Stimulated activated CD4-positive, alpha-beta T cell treated with anti-CD3 and anti-CD28 coated beads, Interleukin-15, amount 100 ng/mL, for 48 hours (primary cell): ENCODE measurements around the gene HAPSTR1.

Experiments
- DNase-seq, 2 donors: peaks; one replicate each; pipeline ENCODE4 v3.0.0-alpha.2; 2020; ENCODE audit warnings: low read depth in 2 of 2

The HAPSTR1 gene

DNA sequence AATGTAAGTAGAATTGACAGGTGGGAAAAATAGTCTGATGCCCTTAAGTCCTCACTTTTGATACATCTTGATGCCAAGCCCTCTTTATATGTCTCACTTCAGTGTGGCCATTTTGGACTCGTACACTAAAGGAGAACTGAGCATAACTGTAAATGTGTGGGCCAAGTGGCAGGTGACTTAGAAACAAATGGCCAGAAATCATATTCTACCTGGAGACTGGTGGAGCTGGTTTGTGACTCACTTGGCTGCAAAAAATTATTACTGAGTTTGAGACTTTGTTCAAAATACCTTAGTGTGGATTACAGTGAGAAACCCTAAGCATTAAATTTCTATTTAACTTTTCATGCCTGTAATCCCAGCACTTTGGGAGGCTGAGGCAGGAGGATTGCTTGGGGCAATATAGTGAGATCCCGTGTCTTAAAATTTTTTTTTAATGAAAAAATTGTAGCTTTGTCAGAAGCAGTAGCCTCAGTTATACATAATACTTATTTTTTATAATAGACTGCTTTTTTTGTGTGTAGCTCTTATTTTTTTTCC, 5.0 kb downstream of the HAPSTR1 start:
- no peak for DNase-seq

DNA sequence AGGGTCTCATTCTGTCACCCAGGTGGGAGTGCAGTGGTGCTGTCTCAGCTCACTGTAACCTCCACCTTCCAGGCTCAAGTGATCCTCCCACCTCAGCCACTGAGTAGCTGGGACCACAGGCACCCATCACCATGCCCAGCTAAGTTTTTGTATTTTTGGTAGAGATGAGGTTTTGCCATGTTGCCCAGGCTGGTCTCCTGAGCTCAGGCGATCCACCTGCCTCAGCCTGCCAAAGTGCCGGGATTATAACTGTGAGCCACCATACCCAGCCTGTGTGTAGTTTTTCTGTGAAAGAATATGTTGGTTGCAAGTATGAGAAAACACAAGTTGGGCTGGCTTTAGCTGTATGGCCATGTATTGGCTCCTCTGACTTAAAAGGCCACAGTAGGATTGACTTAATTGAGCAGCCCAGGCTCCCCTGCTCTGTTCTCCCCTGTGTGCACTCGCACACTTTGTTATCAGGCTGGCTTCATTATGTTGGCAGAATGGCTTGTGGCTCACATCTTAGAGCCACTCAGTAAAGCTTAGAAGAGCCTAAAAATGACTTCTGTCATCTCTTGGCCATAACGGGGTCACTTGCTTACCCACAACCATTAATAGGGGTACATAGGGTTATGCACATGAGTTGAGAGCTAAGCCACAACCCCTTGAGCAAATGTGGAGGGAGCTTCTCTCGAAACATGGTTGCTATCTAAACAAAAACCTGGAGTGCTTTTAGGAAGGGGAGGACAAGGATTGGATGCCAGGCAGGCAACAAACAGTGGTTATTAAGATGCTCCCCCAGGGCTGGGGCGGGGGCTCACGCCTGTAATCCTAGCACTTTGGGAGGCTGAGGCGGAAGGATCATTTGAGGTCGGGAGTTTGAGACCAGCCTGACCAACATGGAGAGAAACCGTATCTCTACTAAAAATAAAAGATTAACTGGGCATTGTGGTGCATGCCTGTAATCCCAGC, 6.1 kb downstream of the HAPSTR1 start:
- DNase-seq = no peak

DNA sequence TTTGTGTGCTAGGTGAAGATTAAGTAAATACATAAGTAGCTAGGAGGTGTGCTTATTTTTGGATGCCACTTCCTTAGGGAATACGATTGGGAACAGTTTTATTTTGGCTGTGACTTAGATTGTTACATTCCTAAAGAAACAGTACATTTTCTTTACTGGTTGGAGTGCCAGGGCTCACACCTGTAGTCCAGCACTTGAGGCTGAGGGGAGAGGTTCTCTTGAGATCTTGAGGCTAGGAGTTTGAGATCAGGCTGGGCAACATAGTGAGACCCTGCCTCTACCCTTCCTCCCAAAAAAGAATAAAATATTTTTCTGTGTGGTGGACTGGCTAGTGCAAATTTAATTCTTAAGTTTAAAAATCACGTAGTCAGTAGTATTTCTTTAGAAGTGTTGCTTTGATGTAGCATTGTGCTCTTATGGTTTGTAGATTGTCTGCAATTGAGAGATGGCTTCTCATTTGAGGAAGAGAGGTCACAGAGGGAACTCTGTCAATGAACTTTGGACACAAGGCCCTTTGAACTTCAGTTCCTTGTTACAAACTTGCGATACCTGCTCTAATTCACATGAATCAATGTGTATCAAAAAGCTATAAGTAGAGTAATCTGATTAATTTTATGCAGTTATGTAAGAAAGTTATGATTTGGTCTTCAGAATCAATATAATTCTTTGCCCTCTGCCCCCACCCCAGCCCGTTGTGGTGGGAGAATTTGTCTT, 7.1 kb downstream of the HAPSTR1 start:
- DNase-seq = no peak

DNA sequence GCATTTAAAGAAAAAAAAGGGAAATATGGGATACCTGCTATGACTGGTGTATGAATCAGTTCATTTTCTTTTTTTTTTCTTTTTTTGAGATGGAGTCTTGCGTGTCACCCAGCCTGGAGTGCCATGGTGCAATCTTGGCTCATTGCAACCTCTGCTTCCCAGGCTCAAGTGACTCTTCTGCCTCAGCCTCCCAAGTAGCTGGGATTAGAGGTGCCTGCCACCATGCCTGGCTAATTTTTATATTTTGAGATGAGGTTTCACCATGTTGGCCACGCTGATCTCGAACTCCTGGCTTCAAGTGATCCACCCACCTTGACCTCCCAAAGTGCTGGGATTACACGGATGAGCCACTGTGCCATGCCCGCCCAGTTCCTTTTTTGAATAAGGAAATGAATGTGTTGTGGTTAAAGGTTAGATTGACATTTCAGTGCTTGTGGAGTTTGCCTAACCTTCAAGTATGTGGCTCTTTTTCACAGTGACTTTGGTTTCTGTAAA, 7.7 kb downstream of the HAPSTR1 start:
- DNase-seq = peak in 1 of 2 donors; percentile 19

DNA sequence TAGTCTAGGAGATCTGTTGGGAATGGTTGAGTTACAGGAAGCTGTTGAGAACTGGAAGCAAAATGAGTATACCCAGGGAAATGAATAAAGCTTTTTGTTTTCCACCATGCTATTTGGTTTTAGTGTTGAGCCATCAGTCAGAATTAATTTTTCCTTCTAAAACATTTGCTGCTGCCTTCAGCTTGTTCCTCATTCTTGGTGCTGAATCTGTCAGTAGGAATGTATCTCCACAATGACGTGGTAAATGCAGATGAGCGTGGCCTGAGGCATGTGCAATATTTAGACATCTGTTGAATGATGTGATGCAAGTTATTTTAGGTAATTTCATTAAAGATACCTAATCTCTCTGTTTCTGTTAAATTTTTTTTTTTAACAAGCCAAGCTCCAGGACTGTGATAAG, 10.9 kb downstream of the HAPSTR1 start:
- no peak for DNase-seq

DNA sequence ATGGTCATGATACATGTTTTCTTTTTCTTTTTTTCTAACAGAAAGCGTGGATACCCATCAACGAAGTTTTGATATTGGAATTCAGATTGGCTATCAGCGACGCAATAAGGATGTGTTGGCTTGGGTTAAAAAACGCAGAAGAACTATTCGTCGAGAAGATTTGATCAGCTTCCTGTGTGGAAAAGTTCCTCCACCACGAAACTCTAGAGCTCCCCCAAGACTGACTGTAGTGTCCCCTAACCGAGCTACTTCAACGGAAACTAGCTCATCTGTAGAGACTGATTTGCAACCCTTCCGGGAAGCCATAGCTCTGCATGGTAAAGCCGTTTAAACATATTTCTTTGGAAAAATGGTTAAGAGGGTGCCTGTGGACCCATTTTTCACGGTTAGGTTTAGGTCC, 11.5 kb downstream of the HAPSTR1 start:
- no peak for DNase-seq

DNA sequence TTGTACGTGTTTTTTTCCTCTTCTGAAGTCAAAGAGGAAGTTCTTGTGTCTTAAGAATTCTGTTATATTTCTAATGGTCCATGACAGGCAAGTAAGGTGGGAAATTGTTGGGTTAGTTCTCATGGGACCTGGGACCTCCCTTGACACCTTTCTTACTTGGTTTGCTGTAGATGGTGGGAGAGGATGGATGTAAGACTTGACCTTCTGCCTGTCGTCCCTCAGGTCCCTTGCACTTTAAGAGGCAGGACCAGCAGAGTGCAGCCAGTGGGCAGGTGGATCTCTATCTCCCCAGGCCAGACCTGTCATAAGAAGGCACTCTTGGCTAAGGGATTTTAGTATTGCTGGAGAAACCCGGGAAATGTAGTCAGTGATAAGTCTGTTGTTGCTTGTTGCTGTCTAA, 12.1 kb downstream of the HAPSTR1 start:
- DNase-seq = no peak

DNA sequence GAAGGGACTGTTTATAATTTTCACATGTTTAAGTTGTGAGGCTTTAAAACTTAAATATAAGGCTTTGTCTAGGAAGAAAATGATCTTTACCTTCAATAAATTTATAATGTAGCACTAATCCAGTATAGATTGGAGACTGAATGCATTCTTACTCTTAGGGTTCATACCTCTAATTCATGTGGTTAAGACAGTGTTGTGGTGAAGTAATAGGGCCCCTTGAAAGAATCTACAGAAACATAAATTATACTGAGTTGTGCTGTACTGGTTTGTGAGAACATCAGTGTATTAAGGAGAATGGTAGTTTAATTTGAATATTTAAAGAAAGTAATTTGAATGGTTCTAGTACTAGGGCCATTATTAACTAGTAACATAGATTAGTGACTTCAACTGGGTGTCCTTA, 13.7 kb downstream of the HAPSTR1 start:
- DNase-seq = no peak

DNA sequence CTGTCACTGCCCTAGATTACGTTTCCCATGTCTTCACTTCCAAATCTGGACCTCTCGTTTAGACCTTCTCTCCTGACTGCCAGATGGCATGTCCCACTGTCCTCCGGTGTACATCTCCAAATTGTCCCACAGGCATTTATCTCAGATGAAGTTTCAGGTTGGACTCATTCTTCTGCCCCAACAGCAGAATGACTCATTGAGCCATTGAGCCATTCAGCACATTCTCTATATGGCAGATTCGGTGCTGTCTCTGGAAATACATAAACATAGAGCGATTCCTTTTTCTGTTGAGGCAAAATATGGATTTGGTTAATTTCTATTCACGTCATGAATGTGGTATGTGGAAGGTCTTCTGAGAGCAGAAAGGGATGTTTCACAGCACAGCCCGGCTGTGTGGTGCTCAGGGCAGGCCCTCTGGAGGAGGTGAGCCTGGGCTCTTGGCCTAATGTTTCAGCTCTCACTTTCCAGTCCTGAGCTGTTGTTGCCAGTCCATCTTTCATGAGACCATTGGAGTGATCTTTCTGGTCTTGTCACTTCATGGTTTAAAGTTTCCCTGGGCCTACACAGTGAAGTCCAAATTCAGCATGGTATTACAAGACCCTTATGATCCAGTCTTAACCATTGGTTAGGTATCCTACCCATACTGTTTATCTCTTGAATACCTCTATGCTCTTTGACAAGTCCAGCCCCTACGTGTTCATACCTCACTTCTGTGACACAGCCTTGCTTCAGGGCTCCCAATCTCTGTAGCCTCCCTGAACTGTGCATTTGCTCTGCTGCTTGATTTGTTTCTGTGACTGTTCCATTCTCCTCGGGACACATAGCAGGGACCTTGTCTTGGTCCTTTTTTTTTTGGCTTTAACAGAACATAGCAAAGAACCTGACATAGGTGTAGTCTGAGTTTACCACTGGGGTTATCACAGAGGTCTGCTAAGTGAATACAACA, 15.9 kb downstream of the HAPSTR1 start:
- DNase-seq = no peak

DNA sequence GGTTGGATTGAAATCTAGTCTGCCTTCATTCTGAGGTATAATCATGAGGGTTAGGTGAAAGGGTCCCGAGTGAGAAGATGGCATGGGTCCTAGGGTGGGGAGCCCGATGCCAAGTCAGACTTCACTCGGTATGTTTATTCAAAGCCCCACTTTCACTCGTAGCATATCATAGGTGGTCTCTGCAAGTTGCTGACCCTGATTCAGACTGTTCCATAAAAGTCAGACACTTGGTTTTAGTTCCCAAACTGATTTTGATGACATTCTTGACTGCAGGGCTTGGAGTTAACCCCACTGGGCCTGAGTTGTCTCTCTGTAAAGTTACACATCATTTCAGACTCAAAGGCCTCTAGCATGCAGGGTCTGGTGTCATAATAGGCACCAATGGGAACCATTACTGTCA, 17.8 kb downstream of the HAPSTR1 start:
- DNase-seq = no peak

DNA sequence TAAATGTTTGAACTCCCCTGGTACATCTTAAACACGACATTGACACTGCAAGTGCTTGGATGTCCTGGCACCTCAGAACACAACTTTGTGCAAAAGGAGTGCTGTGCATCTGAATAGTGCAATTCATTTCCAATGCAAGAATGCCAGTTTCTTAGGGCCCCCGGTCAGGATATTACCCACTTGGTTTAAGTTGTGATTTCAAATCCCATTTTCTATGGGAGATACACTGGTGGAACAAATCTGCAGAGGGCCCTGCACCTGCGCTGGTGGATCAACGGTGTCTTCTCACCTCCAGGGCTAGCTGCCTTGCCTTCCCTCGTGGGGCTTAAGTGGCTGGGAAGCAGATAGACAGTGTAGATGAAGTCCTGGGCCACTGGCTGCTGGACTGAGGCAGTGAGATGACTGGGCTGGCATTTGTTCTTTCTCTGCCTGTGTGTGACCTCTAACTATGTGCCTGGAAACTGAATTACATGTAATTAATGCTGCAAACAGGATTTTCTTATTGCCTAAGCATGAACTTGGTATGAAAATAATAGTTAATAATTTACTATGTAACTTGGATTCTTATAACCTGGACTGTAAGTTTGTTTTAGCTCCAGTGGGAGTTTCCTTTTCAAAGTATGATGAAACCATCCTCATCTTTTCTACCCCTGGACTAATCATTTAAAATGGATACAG, 20.9 kb downstream of the HAPSTR1 start:
- no peak for DNase-seq

DNA sequence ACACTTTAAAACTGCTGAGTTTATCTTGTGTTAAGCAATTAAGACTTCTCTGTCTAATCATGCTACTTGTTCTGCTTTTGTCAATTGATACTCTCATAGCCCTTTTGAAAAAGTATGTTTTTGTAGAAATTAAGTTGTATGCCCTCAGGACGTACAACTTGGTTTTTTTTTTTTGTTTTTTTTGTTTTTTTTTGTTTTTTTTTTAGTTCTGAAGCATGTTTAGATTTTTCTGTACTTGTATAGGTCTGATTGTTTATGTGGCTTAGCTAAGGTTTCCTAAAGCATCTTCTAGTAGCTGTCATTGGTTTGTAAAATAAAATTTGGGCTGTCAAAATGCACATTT, 21.4 kb downstream of the HAPSTR1 start:
- no peak for DNase-seq

DNA sequence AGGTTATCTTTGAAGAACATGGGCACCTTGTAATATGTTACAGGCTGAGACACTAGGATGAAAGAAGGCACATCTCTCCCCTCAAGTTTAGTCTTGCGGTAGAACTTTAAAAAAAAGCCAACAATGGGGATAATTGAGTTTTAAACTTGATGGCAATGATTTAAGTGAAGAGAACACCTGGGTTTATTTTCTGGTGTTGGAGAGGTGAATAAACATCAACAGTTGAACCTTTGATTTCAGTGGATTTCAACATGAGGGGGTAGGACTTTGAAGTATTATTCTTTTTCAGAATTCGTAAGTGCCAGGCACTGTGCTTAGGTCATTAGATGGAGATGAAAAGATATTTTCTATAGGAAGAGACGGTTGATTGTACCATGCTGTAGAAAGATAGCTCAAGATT, 22.3 kb downstream of the HAPSTR1 start:
- no peak for DNase-seq

DNA sequence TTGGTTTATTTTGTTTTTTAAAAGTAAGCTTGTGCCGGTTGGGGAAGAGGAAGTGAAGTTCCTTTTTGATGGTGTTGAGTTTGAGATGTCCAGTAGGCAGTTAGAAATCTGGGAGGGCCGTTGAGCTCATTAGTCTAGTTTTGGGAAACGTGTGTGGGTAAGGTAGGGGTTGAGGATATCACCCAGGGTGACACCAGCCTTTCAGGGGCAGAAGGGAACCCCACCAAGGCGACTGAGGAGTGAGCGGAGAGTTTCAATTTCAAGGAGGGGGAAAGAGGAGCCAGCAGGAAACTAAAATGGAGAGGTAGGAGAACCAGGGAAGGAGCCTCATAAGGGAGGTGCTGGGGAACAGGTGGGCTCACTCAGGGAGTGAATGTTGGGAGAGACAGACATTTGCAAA, 22.7 kb downstream of the HAPSTR1 start:
- DNase-seq = no peak

DNA sequence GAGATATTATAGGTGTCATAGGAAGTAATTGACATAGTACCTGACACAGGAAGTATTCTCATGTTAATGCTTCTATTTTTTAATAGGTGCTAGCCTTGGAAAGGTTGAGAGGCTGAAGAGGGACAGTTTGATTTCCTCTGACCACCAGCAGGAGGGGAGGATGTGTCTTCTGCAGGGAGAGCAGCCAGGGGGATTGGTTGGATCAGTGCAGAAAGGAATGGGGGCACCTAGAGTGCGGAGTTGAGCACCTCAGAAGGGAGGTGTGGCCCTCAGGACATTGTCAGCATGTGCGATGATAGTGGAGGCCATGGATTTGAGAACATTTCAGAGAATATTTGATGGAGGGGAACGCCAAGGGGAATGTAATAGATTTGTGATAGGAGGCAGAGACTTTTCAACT, 23.4 kb downstream of the HAPSTR1 start:
- DNase-seq = no peak

DNA sequence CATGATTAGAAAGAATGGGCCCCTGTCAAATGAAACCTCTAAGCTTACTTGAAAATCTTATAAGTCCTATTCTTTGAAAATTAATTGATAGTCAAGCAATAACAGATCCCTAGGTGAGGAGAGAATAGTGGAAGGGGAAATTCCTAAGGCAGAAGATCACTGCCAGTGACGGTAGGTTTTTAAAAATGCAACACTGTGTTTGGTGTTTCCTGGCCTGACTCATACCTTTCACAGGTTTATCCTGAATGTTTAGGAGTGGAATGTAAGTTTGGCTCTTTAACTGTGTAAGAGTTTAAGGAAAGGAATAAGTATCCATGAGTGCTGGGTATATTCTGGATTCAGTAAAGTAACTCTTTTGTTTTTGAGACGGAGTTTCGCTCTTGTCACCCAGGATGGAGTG, 23.8 kb downstream of the HAPSTR1 start:
- DNase-seq = no peak

DNA sequence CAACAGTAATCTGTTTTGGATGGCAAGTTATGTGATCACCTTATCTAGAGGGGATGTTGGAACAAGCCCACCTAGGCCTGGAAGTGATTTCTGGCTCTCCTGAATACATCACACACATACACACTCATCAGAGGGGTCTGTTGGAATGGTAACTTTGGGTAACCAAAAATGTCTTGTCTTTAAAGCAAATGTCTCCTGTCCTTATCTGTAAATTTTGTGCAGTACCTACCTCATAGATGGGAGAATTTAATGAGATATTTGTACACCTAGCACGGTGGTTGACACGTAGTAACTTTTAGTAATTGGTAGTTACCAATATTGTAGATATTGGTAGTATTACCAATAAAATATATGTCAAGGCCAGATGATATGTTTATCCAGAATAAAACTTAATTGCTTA, 24.7 kb downstream of the HAPSTR1 start:
- DNase-seq = no peak

DNA sequence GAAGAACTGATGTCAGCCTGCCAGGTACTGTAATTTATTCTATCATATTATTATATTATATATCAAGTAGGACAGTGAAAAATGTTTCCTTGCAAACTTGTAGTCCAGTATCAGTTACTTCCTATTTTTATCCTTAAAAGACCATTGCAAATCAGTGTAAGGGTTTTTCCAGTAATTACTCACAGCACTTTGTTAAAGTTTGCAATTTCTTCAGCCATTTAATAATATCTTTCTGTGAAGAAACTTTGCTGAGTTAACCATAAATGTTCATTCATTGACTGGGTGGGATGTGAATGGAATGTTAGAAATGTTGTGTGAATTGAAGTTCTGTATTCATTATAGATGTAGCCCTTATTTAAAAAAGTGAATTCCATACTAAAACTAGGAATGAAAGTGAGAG, 26.7 kb downstream of the HAPSTR1 start:
- no peak for DNase-seq

DNA sequence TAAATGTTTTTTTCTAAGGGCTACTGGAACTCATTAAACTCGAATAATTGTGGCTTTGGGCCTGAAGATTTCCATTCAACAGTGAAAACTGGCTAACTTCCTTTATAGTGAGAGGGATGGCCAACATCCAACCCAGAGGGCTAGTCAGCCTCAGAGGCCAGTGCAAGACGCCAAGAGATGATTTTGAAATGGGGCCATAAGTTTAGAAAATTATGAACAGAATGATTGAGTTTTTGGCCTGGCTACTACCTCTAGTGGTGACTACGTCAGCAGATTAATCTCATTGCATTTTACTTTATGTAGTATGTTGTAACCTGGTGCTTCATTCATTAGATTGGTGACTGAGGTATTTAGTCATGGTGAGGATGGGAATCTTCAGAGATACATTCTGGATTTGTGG, 28.4 kb downstream of the HAPSTR1 start:
- DNase-seq = no peak

DNA sequence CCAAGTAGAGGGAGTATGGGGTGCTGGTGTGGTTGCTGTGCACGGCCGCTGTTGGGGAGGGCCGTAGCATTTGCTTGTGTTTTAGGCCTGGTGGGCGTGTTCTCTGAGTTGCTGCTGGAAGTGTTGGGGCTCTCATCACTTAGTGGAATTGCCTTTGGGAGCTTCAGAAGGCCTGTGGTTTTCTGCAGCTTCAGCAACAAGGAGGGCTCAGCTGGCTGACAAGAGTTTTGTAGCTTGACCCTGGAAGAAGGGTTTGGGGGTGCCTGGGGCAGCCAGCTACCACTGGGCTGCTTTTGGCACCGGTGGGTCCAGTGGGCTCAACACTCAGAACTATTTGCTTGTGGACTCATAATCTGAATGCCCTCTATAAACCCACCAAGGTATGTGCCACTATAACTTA, 30.9 kb downstream of the HAPSTR1 start:
- DNase-seq = no peak

DNA sequence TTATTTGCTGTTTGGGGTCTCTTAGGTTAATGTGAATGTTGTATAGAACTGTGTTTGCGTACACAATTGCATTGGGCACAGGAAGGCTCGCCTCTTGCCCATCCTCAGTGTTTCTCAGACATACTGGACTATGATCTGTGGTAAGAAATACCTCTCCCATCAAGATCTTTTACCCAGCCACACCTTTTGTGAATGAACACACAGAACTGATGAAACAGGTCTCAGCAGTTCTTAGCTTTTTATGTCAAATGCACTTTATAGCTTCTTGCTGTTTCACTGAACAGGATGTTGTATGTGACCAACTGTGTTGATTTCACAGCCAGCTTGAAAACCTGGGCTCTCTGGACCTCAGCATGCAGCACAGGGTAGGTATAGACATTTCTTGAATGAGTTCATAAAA, 31.5 kb downstream of the HAPSTR1 start:
- DNase-seq = no peak
